Type B pancreatic cell (in vitro differentiated cells): ENCODE results near the gene ENAH. TPM values are rescaled to one million over a fixed set of nuclear protein-coding genes. Genes with fewer than 3 reads are reported as not detected.
"Not testable (repeated sequence)": the region's sequence is repeated elsewhere in the genome, so short reads cannot be mapped to it uniquely, and the experiment has no call there.

Source experiments
- DNase-seq: peaks from one replicate; pipeline ENCODE4 v3.0.0; 2021; ENCODE audit warnings: mixed read lengths; ENCODE audit not compliant: unreplicated experiment; ENCODE audit errors: extremely low spot score
- H3K27ac Mint-ChIP-seq: 2 replicates; pipeline ENCODE4 v1.8.0; 2021; ENCODE audit warnings: mild to moderate bottlenecking, mixed read lengths
- H3K27me3 Mint-ChIP-seq: 2 replicates; pipeline ENCODE4 v1.8.0; 2021; ENCODE audit warnings: mixed read lengths
- H3K36me3 Mint-ChIP-seq: 2 replicates; pipeline ENCODE4 v1.8.0; 2021; ENCODE audit warnings: mixed read lengths
- H3K4me1 Mint-ChIP-seq: one replicate; pipeline ENCODE4 v1.8.0; 2021; ENCODE audit warnings: mixed read lengths; ENCODE audit not compliant: unreplicated experiment
- H3K4me3 Mint-ChIP-seq: 2 replicates; pipeline ENCODE4 v1.8.0; 2021; ENCODE audit warnings: mild to moderate bottlenecking, mixed read lengths
- H3K9me3 Mint-ChIP-seq: 2 replicates; pipeline ENCODE4 v1.8.0; 2021; ENCODE audit warnings: mixed read lengths
- total RNA-seq: library from RNA; stranded (reverse); gene quantifications from 2 replicates; pipeline ENCODE4 v1.2.1, GENCODE V29; 2021; ENCODE audit warnings: low replicate concordance
- TF ChIP-seq, protein P1 (sequence below): fragments of 200-600 bp; sonication (generic); conservative IDR thresholded peaks from 2 replicates; pipeline ENCODE4 v1.5.0; 2021; ENCODE audit warnings: antibody characterized with exemption, mild to moderate bottlenecking

ENAH gene
- total RNA-seq, 1 donor from 2014 or later, result 133 TPM

GRCh38 chr1:225519166-225519863 lies 133.6 kb downstream of the ENAH start:
- TF ChIP-seq, protein P1, sequence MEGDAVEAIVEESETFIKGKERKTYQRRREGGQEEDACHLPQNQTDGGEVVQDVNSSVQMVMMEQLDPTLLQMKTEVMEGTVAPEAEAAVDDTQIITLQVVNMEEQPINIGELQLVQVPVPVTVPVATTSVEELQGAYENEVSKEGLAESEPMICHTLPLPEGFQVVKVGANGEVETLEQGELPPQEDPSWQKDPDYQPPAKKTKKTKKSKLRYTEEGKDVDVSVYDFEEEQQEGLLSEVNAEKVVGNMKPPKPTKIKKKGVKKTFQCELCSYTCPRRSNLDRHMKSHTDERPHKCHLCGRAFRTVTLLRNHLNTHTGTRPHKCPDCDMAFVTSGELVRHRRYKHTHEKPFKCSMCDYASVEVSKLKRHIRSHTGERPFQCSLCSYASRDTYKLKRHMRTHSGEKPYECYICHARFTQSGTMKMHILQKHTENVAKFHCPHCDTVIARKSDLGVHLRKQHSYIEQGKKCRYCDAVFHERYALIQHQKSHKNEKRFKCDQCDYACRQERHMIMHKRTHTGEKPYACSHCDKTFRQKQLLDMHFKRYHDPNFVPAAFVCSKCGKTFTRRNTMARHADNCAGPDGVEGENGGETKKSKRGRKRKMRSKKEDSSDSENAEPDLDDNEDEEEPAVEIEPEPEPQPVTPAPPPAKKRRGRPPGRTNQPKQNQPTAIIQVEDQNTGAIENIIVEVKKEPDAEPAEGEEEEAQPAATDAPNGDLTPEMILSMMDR, result no peak
- H3K9me3 Mint-ChIP-seq, result no peaks in the 10 kb centered on the region
- H3K36me3 Mint-ChIP-seq, result peaks cover 27% of the 10 kb centered on the region
- H3K27ac Mint-ChIP-seq, result no peak overlapping the region
- H3K27me3 Mint-ChIP-seq, result no peaks in the 10 kb centered on the region
- no peak for DNase-seq
- H3K4me3 Mint-ChIP-seq, result no peak overlapping the region
- peaks cover 13% of the 10 kb centered on the region for H3K4me1 Mint-ChIP-seq

DNA sequence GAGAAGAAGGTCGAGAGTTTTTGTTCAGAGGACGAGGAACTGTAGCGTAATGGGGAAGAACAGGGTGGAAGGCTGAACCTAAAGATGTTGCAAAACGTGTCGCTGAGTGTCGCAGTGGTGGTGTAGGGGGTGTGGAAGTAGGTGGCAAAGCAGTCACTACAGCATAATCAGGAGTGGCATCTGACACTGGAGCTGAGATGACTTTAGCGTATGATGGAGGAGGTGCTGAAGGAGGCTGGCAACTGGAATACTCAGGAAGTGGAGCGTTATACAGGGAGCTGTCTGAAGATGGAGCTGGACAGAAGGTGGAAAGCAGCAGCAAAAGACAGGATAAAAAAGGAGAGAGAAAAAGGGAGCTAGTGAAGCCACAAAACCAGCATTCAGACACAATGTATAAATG lies 135.2 kb downstream of the ENAH start:
- Mint-ChIP-seq H3K27ac (no peak overlapping the region), H3K4me3 (no peak overlapping the region), H3K36me3 (peaks cover 37% of the 10 kb centered on the region), H3K9me3 (no peaks in the 10 kb centered on the region), H3K4me1 (peaks cover 17% of the 10 kb centered on the region), H3K27me3 (no peaks in the 10 kb centered on the region)
- TF ChIP-seq, protein P1, result no peak
- no peak for DNase-seq

- H3K36me3 Mint-ChIP-seq, result peaks cover 37% of the 10 kb centered on the region
- H3K4me3 Mint-ChIP-seq, result no peak overlapping the region
- TF ChIP-seq, protein P1, result no peak
- H3K4me1 Mint-ChIP-seq, result peaks cover 17% of the 10 kb centered on the region
- no peak overlapping the region for H3K27ac Mint-ChIP-seq
- H3K27me3 Mint-ChIP-seq, result no peaks in the 10 kb centered on the region
- no peak for DNase-seq
- no peaks in the 10 kb centered on the region for H3K9me3 Mint-ChIP-seq
These were observed 135.7 kb downstream of the ENAH start for GRCh38 chr1:225517221-225517620.

DNA sequence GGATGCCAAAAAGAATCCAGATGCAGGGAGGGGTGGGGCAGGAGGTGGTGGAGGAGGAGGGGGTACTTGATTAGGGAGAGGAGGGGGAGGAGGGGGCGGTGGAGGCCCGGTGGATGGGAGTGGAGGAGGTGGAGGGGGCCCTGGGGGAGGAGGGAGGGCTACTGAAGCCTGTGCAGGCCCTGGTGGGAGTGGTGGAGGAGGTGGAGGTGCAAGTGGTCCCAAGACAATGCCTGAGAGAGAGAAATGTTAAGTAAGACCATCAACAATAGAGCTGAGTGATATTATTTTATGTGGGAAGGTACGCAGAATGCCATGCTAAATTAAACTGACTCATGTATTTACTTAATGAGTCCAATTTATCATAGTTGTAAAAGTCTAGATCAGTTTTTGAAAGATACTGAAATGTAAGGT lies 138.2 kb downstream of the ENAH start:
- peaks cover 40% of the 10 kb centered on the region for H3K36me3 Mint-ChIP-seq
- H3K27ac Mint-ChIP-seq, result no peak overlapping the region
- no peak for DNase-seq

GRCh38 chr1:225513576-225513975 lies 139.3 kb downstream of the ENAH start:
- Mint-ChIP-seq H3K4me1 (peaks cover 23% of the 10 kb centered on the region), H3K36me3 (peaks cover 39% of the 10 kb centered on the region)
- not testable (repeated sequence) for H3K9me3 Mint-ChIP-seq, H3K4me3 Mint-ChIP-seq, H3K27ac Mint-ChIP-seq, H3K27me3 Mint-ChIP-seq, DNase-seq

More for the DNA sequence above, 138.2 kb downstream of the ENAH start:
- Mint-ChIP-seq H3K27me3 (no peaks in the 10 kb centered on the region), H3K4me1 (peaks cover 17% of the 10 kb centered on the region), H3K4me3 (no peak overlapping the region), H3K9me3 (no peaks in the 10 kb centered on the region)
- TF ChIP-seq, protein P1, result no peak

- Mint-ChIP-seq H3K4me1 (peaks cover 25% of the 10 kb centered on the region), H3K4me3 (no peak overlapping the region)
These were observed 141.0 kb downstream of the ENAH start for GRCh38 chr1:225511828-225512381.

DNA sequence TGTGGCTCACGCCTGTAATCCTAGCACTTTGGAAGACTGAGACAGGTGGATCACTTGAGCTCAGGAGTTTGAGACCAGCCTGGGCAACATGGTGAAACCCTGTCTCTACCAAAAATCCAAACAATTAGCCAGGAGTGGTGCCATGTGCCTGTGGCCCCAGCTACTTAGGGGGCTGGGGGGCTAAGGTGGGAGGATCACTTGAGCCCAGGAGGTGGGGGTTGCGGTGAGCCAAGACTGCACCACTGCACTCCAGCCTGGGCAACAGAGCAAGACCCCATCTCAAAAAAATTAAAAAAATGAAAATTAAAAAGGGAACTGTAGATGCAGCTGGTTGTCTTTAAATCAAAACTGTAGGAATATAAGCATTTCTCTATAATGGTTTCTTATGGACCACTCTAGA lies 142.2 kb downstream of the ENAH start:
- H3K4me1 Mint-ChIP-seq, result peaks cover 19% of the 10 kb centered on the region
- H3K9me3 Mint-ChIP-seq, H3K27ac Mint-ChIP-seq: not testable (repeated sequence)

More at GRCh38 chr1:225511828-225512381, 141.0 kb downstream of the ENAH start:
- H3K36me3 Mint-ChIP-seq, result peaks cover 36% of the 10 kb centered on the region
- no peaks in the 10 kb centered on the region for H3K9me3 Mint-ChIP-seq
- no peaks in the 10 kb centered on the region for H3K27me3 Mint-ChIP-seq
- TF ChIP-seq, protein P1, result no peak
- H3K27ac Mint-ChIP-seq, result no peak overlapping the region
- no peak for DNase-seq

More for the DNA sequence above, 142.2 kb downstream of the ENAH start:
- H3K4me3 Mint-ChIP-seq, DNase-seq, H3K27me3 Mint-ChIP-seq: not testable (repeated sequence)
- H3K36me3 Mint-ChIP-seq, result peaks cover 38% of the 10 kb centered on the region
